Lung (tissue), 12 donors: Measurements from ENCODE around the gene TMEM121. TPM values are rescaled to one million over a fixed set of nuclear protein-coding genes. Genes with fewer than 3 reads are reported as not detected.

Experiments used
- ATAC-seq: fragments of 200-7000 bp; cut with Tn5 transposase; one replicate; pipeline ENCODE4 v1.9.1; 2020; ENCODE audit warnings: moderate number of reproducible peaks; ENCODE audit not compliant: insufficient read depth, low FRiP score
- DNase-seq, 3 donors: peaks; one replicate each; pipeline ENCODE4 v3.0.0-alpha.2; 2013 to 2017
- H3K27ac ChIP-seq, 2 donors: one replicate each; pipeline ENCODE4 v1.5.1; 2013; ENCODE audit warnings: mild to moderate bottlenecking in 2 of 2, moderate library complexity in 2 of 2, control low read depth in 1 of 2, inconsistent platforms in 1 of 2, low read depth in 1 of 2, low read length in 1 of 2
- H3K27me3 ChIP-seq, 3 donors: one replicate each; pipeline ENCODE4 v1.5.1; 2013; ENCODE audit warnings: low read length in 2 of 3; ENCODE audit not compliant: control insufficient read depth in 3 of 3, insufficient read depth in 3 of 3
- H3K36me3 ChIP-seq, 4 donors: one replicate each; pipeline ENCODE4 v1.5.1; 2013; ENCODE audit warnings: low read length in 4 of 4, mild to moderate bottlenecking in 1 of 4, moderate library complexity in 1 of 4; ENCODE audit not compliant: control insufficient read depth in 4 of 4, insufficient read depth in 4 of 4
- H3K4me1 ChIP-seq, 5 donors: one replicate each; pipeline ENCODE4 v1.5.1; 2013; ENCODE audit warnings: low read length in 5 of 5, mild to moderate bottlenecking in 2 of 5, moderate library complexity in 1 of 5; ENCODE audit not compliant: control insufficient read depth in 5 of 5, insufficient read depth in 5 of 5
- H3K4me3 ChIP-seq: one replicate; pipeline ENCODE4 v1.5.1; 2013; ENCODE audit warnings: mild to moderate bottlenecking, control low read depth, moderate library complexity
- H3K9ac ChIP-seq, 2 donors: one replicate each; pipeline ENCODE4 v1.5.1; 2013; ENCODE audit warnings: low read length in 2 of 2, control low read depth in 1 of 2; ENCODE audit not compliant: insufficient read depth in 1 of 2
- H3K9me3 ChIP-seq, 4 donors: one replicate each; pipeline ENCODE4 v1.5.1; 2013; ENCODE audit warnings: low read length in 3 of 4, mild to moderate bottlenecking in 1 of 4, moderate library complexity in 1 of 4; ENCODE audit not compliant: control insufficient read depth in 4 of 4, insufficient read depth in 3 of 4
- WGBS, 2 donors: extraction: QIAGEN DNeasy Blood & Tissue Kit; methylation state at CpG; one replicate each; pipeline ENCODE4 v1.1.7; 2013; 5-methylcytosine and 5-hydroxymethylcytosine counted together
- polyA plus RNA-seq, 2 donors: library from polyadenylated mRNA; stranded (reverse); fragments of 200-250 nt; gene quantifications; one replicate each; pipeline ENCODE4 v1.2.1, GENCODE V29; 2013
- total RNA-seq, 2 donors: library from RNA; depleted of rRNA in 1 of 2; stranded (reverse); fragments of >200 nt in 1 of 2; gene quantifications; one replicate each; pipeline ENCODE4 v1.2.1, GENCODE V29; 2014 to 2021
- TF ChIP-seq, protein P1 (sequence below): IDR thresholded peaks from 2 replicates; pipeline ENCODE4 v1.5.1; 2012; ENCODE audit warnings: mild to moderate bottlenecking; ENCODE audit errors: control extremely low read depth, extremely low read depth
- donor health status: control.
- donor health status: control.
- donor health status: Bipolar disorder and iron deficiency.
- donor health status: healthy.
- donor health status: DM: yes; HTN: yes; CAD: no.

The TMEM121 gene
- total and polyA plus RNA-seq, 4 donors: 1.1 to 5.4 (median 2.8) TPM

DNA sequence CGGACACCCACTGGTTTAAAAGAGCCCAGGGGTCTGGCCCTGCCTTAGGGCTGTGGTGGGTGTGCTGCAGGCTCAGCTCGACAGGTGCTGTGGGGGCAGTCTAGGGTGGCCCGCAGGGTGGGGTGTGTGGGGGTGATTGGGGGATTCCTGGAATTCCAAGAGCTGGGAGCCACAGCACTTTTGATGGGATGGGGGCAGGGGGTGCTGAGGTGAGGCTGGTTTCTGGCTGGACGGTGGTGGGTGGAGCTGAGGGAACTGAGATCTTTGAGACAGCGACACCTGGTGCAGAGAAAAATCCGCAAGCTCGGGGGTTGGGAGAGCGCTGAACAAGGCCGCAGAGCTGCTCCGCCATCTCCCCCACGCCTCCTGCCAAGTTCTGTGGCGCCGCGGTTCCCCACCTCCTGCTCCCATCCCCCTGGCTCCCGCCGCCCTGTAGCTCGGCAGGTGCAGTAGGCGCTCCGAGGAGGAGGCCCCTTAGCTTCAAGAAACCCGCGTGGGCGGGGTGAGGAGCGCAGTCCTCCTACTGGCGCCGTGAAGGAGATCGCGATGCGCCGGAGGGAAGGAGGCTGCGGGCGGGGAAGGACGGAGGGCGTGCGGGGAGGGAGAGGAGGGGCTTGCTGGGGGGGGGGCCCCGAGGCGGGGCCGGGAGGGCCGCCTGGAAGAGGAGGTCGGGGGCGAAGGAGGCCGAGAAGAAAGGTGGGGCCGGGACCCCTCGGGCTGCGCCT lies 36.7 kb upstream of the TMEM121 start:
- Histone ChIP-seq H3K4me3 (peak overlapping the region; percentile 28), H3K4me1 (peaks cover 0 to 30% (median 25%) of the 10 kb centered on the region in 5 donors), H3K9ac (peak overlapping the region; percentile 19 to 53), H3K27ac (peak overlapping the region; percentile 91), H3K9me3 (no peaks in the 10 kb centered on the region), H3K36me3 (peaks cover 0 to 3% (median 0%) of the 10 kb centered on the region in 4 donors), H3K27me3 (peaks cover 0 to 10% (median 0%) of the 10 kb centered on the region in 3 donors)
- peak; percentile 91 to 95 (median 93) for DNase-seq
- WGBS, 2 donors: 3 to 4% methylated on average over 25 to 44 of the region's 44 CpGs
- no peak for ATAC-seq
- TF ChIP-seq, protein P1, sequence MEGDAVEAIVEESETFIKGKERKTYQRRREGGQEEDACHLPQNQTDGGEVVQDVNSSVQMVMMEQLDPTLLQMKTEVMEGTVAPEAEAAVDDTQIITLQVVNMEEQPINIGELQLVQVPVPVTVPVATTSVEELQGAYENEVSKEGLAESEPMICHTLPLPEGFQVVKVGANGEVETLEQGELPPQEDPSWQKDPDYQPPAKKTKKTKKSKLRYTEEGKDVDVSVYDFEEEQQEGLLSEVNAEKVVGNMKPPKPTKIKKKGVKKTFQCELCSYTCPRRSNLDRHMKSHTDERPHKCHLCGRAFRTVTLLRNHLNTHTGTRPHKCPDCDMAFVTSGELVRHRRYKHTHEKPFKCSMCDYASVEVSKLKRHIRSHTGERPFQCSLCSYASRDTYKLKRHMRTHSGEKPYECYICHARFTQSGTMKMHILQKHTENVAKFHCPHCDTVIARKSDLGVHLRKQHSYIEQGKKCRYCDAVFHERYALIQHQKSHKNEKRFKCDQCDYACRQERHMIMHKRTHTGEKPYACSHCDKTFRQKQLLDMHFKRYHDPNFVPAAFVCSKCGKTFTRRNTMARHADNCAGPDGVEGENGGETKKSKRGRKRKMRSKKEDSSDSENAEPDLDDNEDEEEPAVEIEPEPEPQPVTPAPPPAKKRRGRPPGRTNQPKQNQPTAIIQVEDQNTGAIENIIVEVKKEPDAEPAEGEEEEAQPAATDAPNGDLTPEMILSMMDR: peak; percentile 59

DNA sequence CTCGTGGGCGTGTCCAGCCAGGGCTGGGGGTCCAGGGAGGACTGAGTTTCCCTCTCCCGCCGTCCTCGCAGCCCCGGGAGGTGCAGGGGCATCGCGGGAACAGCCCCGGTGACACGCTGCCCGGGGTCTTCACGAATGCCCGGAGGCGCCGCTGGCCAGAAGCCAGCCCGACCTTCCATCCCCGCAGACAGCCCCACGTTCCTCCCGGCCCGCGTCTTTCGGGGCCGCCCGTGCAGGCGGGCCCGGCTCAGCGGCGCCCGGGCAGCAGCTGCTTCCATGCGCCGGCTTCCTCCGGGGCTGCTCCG lies 36.2 kb upstream of the TMEM121 start:
- Histone ChIP-seq H3K9ac (peak overlapping the region in 1 of 2 donors; percentile 19), H3K4me1 (peaks cover 0 to 30% (median 22%) of the 10 kb centered on the region in 5 donors), H3K27me3 (peaks cover 0 to 10% (median 0%) of the 10 kb centered on the region in 3 donors), H3K36me3 (peaks cover 0 to 3% (median 0%) of the 10 kb centered on the region in 4 donors), H3K27ac (peak overlapping the region; percentile 91), H3K9me3 (no peaks in the 10 kb centered on the region), H3K4me3 (peak overlapping the region; percentile 28)
- TF ChIP-seq, protein P1: no peak
- DNase-seq (no peak), ATAC-seq (no peak)
- WGBS, 2 donors: 0% methylated on average over 30 to 33 of the region's 33 CpGs

DNA sequence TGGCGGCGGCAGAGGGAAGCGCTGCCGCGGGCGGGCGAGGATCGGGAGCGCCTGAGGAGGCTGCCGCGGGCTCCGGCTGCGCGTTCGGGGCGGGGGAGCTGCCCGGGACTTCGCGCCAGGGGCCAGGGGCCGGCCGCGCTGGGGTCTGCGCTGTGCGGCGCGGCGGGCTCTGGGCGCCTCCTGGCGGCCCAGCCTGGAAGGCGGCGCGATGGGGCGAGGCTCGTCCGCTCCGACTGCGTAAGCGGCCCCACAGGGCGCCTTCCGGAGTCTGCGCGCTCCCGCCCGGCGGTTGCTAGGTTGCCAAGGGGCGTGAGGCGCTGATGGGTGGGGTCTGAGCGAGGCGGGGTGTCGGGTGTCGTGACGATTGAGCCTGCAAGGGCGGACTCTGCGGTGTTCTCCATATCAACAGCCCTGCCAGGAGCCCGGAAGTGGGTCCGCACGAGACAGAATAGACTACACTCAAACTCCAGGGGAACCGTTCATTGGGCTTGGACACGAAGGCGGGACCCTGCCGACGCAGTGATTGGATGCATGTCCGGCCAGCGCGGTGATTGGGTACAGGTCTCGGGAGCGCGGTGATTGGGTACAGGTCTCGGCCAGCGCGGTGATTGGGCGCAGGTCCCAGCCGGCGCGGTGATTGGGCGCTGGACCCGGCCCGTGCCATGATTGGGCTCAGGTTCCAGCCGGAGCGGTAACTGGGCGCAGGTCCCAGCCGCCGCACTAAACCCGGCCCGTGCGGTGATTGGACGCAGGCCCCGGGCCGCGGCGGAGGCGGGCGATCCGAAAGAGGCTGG lies 35.6 kb upstream of the TMEM121 start, which contains the start of gene TEDC1:
TEDC1 (plus strand) TSS at position 675 of the 794 bp plus-strand sequence. CDS start 130 bp downstream, outside the sequence.
- peak; percentile 85 for ATAC-seq
- peaks cover 0 to 26% (median 20%) of the 10 kb centered on the region in 5 donors for H3K4me1 ChIP-seq
- WGBS, 2 donors: 0 to 1% methylated on average over 78 to 94 of the region's 94 CpGs
- DNase-seq: peak; percentile 100
- H3K9me3 ChIP-seq: no peaks in the 10 kb centered on the region
- TF ChIP-seq, protein P1: peak; percentile 88
- H3K27me3 ChIP-seq: peaks cover 0 to 10% (median 0%) of the 10 kb centered on the region in 3 donors
- H3K4me3 ChIP-seq: peak within 1 kb of the TSS; percentile 61
- H3K9ac ChIP-seq: peak within 1 kb of the TSS in 1 of 2 donors; percentile 19
- peaks cover 0 to 3% (median 0%) of the 10 kb centered on the region in 4 donors for H3K36me3 ChIP-seq
- H3K27ac ChIP-seq: peak within 1 kb of the TSS; percentile 91
